Epithelial cell of proximal tubule (primary cell): ENCODE data around the gene ACOT12. TPM values are rescaled to one million over a fixed set of nuclear protein-coding genes. Genes with fewer than 3 reads are reported as not detected.

Experiments used
- DNase-seq: peaks from one replicate; pipeline ENCODE4 v3.0.0-alpha.2; 2011; ENCODE audit warnings: low read depth
- H3K4me3 ChIP-seq: 2 replicates; pipeline ENCODE4 v1.5.1; 2011; ENCODE audit warnings: low read depth, mild to moderate bottlenecking, low read length
- CTCF ChIP-seq: conservative IDR thresholded peaks from 2 replicates; pipeline ENCODE4 v1.5.1; 2012; ENCODE audit warnings: low read depth, mild to moderate bottlenecking, low read length
- total RNA-seq: library from RNA; depleted of rRNA; stranded (reverse); fragments of >200 nt; gene quantifications from 2 replicates; pipeline ENCODE4 v1.2.3, GENCODE V29; 2015

Gene ACOT12
- total RNA-seq, 1 donor from 2014 or later, result not detected

DNA sequence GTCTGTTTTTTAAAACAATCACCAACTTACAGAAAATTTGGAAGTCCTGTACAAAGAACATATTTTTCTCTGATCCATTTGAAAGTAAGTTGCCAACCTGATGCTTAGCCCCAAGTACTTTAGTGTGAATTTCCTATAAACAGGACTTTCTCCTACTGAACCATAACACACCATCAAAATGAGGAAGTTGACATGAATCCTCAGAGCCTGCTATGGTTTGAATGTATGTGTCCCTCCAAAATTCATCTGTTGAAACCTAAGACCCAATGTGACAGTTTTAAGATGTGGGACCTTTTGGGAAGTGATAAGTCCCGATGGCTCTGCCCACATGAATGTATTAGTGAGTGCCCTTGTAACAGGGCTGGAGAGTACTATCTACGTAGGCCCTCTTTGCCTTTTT is 6.4 kb upstream of the ACOT12 start:
- H3K4me3 ChIP-seq, result no peak overlapping the region
- DNase-seq, result no peak
- TF ChIP-seq CTCF, result no peak

- no peak for TF ChIP-seq CTCF
- DNase-seq, result no peak
Observed at GRCh38 chr5:81398741-81399140, 4.8 kb upstream of the ACOT12 start.

DNA sequence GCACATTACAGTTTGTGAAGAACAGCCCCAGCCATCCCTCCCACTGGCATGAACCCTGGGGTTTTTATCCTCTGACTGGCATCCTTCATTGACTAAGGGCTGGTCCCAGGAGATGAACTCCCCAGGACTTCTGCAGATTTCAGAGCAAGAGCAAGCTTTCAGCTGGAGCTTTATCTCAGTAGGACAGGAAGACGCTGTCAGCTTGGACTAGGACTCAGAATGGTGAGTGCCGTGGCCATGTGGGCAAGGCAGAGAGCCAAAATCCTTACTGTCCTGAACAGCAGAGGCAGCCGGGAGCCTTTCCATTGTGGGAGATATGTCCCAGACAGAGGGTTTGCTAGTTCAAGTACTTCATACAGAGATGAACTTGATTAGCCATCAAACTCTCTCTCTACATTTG is 3.2 kb upstream of the ACOT12 start:
- no peak for DNase-seq
- TF ChIP-seq CTCF, result no peak
- no peak overlapping the region for H3K4me3 ChIP-seq

More at GRCh38 chr5:81398741-81399140, 4.8 kb upstream of the ACOT12 start:
- no peak overlapping the region for H3K4me3 ChIP-seq

DNA sequence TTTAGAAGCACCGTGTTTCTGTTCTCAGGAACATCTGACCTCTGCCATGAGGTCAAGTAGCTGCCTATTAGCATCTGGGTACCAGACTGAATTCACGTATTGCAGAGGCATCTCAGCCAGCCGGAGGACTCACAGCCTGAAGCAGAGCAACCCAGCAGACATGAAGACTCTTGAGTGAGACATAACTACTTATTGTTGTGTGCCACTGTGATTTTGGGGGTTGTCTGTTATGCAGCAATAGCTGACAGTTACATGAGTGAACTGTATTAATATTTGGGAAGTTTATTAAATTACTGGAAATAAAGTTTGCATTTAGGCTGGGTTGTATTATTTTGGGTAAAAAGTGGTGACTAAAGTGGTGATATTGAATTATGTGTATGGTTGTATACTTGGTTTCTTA is 1.3 kb upstream of the ACOT12 start:
- no peak for TF ChIP-seq CTCF
- DNase-seq, result no peak
- no peak overlapping the region for H3K4me3 ChIP-seq

GRCh38 chr5:81393430-81393782 is 528 bp downstream of the ACOT12 start:
- no peak for DNase-seq
- H3K4me3 ChIP-seq, result peak overlapping the region; percentile 47
- TF ChIP-seq CTCF, result peak; percentile 25

DNA sequence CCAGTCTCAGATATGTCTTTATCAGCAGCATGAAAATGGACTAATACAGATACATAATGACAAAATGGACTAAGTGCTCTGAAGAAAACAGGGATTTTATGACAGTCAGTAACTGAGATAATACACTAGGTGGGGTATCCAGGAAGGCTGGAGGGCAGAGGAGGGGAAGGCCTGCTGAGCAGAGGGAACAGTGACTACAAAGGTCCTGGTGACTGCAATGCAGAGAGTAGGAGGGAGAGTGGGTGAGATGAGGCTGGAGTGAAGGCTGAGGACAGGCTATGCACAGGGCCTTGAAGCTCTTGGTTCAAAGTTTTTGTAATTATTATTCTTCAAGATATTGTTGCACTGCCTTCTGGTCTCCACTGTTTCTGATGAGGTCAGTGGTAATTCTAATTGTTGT is 4.9 kb downstream of the ACOT12 start:
- no peak overlapping the region for H3K4me3 ChIP-seq
- no peak for DNase-seq
- TF ChIP-seq CTCF, result no peak

DNA sequence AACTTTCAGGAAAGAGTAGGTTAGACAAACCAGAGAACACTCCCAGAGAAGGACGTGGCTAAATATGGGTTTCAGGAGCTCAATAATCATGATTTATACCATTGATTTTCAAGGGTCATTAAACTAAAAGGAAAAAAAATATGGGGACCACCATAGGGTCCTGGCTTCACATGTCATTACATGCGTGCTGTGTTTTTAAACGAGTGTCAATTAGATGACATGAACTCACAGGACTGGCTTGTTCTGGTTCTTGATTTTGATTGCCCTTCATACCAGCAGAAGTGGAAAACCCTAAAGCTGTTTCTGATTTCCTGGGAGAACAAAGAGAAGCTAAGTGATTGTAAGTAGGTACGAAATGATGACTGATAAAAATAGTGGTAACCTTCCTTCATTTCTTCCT is 5.8 kb downstream of the ACOT12 start:
- DNase-seq, result no peak
- TF ChIP-seq CTCF, result no peak

More for the DNA sequence above, 5.8 kb downstream of the ACOT12 start:
- H3K4me3 ChIP-seq, result no peak overlapping the region
